ENCODE data around the gene RIMBP2. TPM values are rescaled to one million over a fixed set of nuclear protein-coding genes. Genes with fewer than 3 reads are reported as not detected.

Gene RIMBP2
- total and polyA plus RNA-seq, 9 of the 15 experiments (the other 6 are each of a cell fraction or from before 2014, with no cell fraction given): not detected

DNA sequence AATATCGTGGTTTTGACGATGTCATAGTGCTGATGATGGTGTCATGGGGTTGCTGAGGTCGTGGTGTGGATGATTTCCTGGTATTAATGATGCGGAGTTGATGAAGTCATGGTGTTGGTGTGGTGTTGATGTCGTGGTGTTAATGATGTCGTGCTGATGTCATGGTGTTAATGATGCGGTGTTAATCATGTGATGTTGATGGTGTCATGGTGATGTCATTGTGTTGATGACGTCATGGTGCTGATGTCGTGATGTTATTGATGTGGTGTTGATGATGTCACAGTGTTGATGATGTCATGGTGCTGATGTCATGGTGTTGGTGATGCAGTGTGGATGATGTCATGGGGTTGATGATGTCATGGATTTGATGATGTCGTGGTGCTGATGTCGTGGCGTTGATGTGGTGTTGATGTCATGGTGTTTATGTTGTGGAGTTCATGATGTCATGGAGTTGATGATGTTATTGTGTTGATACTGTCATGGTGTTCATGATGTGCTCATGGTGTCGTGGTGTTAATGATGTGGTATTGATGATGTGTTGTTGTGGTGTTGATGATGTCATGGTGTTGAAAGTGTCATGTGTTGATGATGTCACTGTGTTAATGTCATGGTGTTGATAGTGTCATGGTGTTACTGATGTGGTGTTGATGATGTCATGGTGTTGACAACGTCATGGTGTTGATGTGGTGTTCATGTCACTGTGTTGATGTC, 48.5 kb upstream of the RIMBP2 start (continued):
- TF ChIP-seq THRAP3 (IDR thresholded peaks at IDR 0.05; ENCODE audit: borderline replicate concordance): no peak
- TF ChIP-seq, protein P1, sequence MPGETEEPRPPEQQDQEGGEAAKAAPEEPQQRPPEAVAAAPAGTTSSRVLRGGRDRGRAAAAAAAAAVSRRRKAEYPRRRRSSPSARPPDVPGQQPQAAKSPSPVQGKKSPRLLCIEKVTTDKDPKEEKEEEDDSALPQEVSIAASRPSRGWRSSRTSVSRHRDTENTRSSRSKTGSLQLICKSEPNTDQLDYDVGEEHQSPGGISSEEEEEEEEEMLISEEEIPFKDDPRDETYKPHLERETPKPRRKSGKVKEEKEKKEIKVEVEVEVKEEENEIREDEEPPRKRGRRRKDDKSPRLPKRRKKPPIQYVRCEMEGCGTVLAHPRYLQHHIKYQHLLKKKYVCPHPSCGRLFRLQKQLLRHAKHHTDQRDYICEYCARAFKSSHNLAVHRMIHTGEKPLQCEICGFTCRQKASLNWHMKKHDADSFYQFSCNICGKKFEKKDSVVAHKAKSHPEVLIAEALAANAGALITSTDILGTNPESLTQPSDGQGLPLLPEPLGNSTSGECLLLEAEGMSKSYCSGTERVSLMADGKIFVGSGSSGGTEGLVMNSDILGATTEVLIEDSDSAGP (CRISPR knock-in tag; IDR thresholded peaks at IDR 0.05): no peak; the same call in 1 of the 2 replicates
- TF ChIP-seq MCM2 (IDR thresholded peaks at IDR 0.05; ENCODE audit: low read depth): no peak
- no peak for TF ChIP-seq MAFK (IDR thresholded peaks at IDR 0.05; ENCODE audit: low read length)
- no peak for TF ChIP-seq RBM17 (IDR thresholded peaks at IDR 0.05; ENCODE audit: borderline replicate concordance, low read depth, low read length)
- no peak for TF ChIP-seq TCFL5 (CRISPR knock-in tag; conservative IDR thresholded peaks at IDR 0.05)
- TF ChIP-seq ZNF766 (CRISPR knock-in tag; conservative IDR thresholded peaks at IDR 0.05): no peak
- TF ChIP-seq, protein P2, sequence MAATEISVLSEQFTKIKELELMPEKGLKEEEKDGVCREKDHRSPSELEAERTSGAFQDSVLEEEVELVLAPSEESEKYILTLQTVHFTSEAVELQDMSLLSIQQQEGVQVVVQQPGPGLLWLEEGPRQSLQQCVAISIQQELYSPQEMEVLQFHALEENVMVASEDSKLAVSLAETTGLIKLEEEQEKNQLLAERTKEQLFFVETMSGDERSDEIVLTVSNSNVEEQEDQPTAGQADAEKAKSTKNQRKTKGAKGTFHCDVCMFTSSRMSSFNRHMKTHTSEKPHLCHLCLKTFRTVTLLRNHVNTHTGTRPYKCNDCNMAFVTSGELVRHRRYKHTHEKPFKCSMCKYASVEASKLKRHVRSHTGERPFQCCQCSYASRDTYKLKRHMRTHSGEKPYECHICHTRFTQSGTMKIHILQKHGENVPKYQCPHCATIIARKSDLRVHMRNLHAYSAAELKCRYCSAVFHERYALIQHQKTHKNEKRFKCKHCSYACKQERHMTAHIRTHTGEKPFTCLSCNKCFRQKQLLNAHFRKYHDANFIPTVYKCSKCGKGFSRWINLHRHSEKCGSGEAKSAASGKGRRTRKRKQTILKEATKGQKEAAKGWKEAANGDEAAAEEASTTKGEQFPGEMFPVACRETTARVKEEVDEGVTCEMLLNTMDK (IDR thresholded peaks at IDR 0.05; ENCODE audit: borderline replicate concordance, insufficient read depth, low read depth, low read length, poor library complexity, severe bottlenecking): no peak
- TF ChIP-seq, protein P3, sequence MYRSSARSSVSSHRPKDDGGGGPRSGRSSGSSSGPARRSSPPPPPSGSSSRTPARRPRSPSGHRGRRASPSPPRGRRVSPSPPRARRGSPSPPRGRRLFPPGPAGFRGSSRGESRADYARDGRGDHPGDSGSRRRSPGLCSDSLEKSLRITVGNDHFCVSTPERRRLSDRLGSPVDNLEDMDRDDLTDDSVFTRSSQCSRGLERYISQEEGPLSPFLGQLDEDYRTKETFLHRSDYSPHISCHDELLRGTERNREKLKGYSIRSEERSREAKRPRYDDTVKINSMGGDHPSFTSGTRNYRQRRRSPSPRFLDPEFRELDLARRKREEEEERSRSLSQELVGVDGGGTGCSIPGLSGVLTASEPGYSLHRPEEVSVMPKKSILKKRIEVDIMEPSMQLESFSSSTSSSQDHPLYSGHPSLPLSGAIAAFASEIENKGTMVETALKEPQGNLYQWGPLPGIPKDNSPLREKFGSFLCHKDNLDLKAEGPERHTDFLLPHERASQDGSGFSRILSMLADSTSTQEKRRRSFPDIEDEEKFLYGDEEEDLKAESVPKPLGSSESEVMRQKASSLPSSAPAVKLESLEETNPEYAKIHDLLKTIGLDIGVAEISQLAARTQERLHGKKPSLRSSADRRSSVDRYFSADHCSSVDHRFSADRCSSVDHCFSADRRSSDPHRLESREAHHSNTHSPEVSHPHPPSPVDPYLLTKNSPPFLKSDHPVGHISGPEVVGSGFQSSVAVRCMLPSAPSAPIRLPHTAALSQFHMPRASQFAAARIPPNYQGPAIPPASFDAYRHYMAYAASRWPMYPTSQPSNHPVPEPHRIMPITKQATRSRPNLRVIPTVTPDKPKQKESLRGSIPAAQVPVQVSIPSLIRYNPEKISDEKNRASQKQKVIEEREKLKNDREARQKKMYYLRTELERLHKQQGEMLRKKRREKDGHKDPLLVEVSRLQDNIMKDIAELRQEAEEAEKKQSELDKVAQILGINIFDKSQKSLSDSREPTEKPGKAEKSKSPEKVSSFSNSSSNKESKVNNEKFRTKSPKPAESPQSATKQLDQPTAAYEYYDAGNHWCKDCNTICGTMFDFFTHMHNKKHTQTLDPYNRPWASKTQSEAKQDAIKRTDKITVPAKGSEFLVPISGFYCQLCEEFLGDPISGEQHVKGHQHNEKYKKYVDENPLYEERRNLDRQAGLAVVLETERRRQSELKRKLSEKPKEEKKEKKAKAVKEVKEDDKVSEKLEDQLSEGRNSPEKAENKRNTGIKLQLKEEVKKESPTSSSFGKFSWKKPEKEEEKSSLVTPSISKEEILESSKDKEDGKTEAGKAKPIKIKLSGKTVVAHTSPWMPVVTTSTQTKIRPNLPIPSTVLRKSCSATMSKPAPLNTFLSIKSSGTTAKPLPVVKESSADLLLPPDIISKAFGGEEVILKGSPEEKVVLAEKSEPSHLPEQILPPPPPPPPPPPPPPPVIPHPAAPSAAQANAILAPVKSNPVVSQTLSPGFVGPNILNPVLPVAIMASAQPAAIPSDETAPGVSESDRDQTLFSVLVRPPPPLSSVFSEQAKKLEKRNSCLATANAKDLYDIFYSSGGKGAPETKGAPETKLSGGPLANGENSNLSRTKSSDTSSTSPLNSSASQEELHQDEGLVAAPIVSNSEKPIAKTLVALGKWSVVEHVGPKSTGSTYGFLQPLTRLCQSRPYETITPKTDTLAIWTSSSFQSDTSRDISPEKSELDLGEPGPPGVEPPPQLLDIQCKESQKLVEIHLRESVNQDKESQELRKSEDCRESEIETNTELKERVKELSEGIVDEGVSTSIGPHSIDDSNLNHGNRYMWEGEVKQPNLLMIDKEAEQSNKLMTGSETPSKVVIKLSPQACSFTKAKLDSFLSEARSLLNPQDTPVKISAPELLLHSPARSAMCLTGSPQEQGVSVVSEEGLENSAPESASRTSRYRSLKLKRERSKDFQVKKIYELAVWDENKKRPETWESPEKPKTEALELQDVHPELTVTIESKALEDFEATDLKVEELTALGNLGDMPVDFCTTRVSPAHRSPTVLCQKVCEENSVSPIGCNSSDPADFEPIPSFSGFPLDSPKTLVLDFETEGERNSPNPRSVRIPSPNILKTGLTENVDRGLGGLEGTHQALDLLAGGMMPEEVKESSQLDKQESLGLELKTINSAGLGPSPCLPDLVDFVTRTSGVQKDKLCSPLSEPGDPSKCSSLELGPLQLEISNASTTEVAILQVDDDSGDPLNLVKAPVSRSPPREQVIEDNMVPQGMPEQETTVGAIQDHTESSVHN (IDR thresholded peaks at IDR 0.05; ENCODE audit: borderline replicate concordance in 1 of 2, low read depth in 1 of 2): peak in 1 of 2 experiments; percentile 94; a peak in 2 of 4 replicates
- TF ChIP-seq, protein P4, sequence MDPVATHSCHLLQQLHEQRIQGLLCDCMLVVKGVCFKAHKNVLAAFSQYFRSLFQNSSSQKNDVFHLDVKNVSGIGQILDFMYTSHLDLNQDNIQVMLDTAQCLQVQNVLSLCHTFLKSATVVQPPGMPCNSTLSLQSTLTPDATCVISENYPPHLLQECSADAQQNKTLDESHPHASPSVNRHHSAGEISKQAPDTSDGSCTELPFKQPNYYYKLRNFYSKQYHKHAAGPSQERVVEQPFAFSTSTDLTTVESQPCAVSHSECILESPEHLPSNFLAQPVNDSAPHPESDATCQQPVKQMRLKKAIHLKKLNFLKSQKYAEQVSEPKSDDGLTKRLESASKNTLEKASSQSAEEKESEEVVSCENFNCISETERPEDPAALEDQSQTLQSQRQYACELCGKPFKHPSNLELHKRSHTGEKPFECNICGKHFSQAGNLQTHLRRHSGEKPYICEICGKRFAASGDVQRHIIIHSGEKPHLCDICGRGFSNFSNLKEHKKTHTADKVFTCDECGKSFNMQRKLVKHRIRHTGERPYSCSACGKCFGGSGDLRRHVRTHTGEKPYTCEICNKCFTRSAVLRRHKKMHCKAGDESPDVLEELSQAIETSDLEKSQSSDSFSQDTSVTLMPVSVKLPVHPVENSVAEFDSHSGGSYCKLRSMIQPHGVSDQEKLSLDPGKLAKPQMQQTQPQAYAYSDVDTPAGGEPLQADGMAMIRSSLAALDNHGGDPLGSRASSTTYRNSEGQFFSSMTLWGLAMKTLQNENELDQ (CRISPR knock-in tag; IDR thresholded peaks at IDR 0.05; ENCODE audit: borderline replicate concordance): no peak; the same call in 1 of the 2 replicates

Data from K562 (cell line).